ENCODE results near the gene OR52D1.

OR52D1 gene

GRCh38 chr11:5488385-5488784, at the start of gene OR52D1:
OR52D1 (plus strand) TSS chr11:5488685; CDS start chr11:5488707, 22 bp downstream.
- DNase-seq = no peak

- DNase-seq = no peak
Observed at GRCh38 chr11:5441414-5441813, 47.1 kb upstream of the OR52D1 start, which contains the start of gene OR51I1. OR51I1 (minus strand) TSS chr11:5441514; CDS start chr11:5441514, 0 bp downstream.

- no peak for DNase-seq
Observed at GRCh38 chr11:5443835-5444393, 44.6 kb upstream of the OR52D1 start.

- no peak for DNase-seq
Observed at GRCh38 chr11:5449023-5449422, 39.5 kb upstream of the OR52D1 start, which contains the start of gene OR51I2. OR51I2 (plus strand) TSS chr11:5449323; CDS start chr11:5453489, 4,166 bp downstream.

- no peak for DNase-seq
Observed at GRCh38 chr11:5449432-5449831, 39.1 kb upstream of the OR52D1 start.

- DNase-seq = no peak
Observed at GRCh38 chr11:5460983-5461621, 27.4 kb upstream of the OR52D1 start.

- no peak for DNase-seq
Observed at GRCh38 chr11:5467527-5467926, 21.0 kb upstream of the OR52D1 start.

GRCh38 chr11:5473921-5474320, 14.6 kb upstream of the OR52D1 start:
- no peak for DNase-seq

- DNase-seq = no peak
Observed at GRCh38 chr11:5476186-5476819, 12.2 kb upstream of the OR52D1 start.

GRCh38 chr11:5486003-5486402, 2.5 kb upstream of the OR52D1 start:
- no peak for DNase-seq

GRCh38 chr11:5486421-5486820, 2.1 kb upstream of the OR52D1 start:
- DNase-seq = no peak

GRCh38 chr11:5488798-5489399, 414 bp downstream of the OR52D1 start:
- no peak for DNase-seq

GRCh38 chr11:5489576-5490357, 1.3 kb downstream of the OR52D1 start:
- DNase-seq = no peak

- no peak for DNase-seq
Observed at GRCh38 chr11:5499671-5500070, 11.2 kb downstream of the OR52D1 start.

GRCh38 chr11:5500393-5500801, 11.9 kb downstream of the OR52D1 start:
- no peak for DNase-seq

- no peak for DNase-seq
Observed at GRCh38 chr11:5504403-5504921, 16.0 kb downstream of the OR52D1 start.

GRCh38 chr11:5505363-5506048, 17.0 kb downstream of the OR52D1 start:
- no peak for DNase-seq

- no peak for DNase-seq
Observed at GRCh38 chr11:5507177-5507932, 18.9 kb downstream of the OR52D1 start.

GRCh38 chr11:5507933-5508305, 19.4 kb downstream of the OR52D1 start:
- DNase-seq = no peak

GRCh38 chr11:5508605-5509004, 20.1 kb downstream of the OR52D1 start:
- DNase-seq = no peak

GRCh38 chr11:5509803-5510202, 21.3 kb downstream of the OR52D1 start, which contains the start of gene UBQLN3:
UBQLN3 (minus strand) TSS chr11:5509957; CDS start chr11:5509558, 399 bp downstream.
- DNase-seq = no peak

All from NCI-H2029 (cell line).